GM21526 (cell line): Measurements from ENCODE around the gene MAPKAP1.

Experiments
- ATAC-seq: cut with Tn5 transposase; IDR thresholded peaks from one replicate; pipeline ENCODE4 v1.9.1; 2021; ENCODE audit warnings: moderate library complexity; ENCODE audit not compliant: unreplicated experiment, low FRiP score

The MAPKAP1 gene

DNA sequence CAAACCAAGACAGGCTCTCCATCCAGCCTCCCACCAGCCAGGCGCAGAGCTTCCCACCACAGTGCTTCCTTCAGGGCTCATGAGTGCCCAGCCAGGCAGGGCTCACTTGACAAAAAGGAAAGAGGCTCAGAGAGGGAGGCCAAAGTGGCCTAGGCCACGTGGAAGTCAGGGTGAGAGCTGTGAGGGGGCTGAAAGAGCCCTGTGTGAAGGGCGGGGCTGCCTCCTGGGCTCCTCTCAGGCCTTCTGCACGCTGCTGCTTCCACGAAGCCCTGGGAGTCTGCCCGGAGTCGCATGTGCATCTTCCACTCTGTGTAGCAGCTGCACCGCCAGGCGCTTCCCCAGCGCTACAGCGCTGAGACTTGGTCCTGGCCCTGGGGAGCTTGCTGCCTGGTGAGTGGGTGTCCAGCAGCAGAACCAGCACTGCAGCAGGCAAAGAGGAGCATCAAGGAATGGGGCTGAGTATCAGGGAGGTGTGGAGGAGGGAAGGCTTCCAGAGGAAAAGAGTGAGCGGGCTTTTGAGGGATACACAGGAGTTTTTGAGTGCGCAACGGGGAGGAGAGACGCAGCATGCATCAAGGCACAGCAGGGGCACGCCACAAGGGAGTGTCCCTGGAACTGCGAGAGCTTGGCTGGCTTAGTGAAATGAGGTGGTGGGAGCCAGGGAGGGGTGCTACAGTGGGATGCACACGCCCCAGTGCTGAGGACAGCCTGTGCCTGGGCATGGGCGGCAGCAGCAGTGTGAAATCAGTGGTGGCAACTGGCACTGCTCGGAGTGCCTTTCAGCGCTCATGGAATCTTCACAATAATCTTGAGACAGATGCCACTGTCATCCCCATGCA, 267.4 kb downstream of the MAPKAP1 start:
- no peak for ATAC-seq

DNA sequence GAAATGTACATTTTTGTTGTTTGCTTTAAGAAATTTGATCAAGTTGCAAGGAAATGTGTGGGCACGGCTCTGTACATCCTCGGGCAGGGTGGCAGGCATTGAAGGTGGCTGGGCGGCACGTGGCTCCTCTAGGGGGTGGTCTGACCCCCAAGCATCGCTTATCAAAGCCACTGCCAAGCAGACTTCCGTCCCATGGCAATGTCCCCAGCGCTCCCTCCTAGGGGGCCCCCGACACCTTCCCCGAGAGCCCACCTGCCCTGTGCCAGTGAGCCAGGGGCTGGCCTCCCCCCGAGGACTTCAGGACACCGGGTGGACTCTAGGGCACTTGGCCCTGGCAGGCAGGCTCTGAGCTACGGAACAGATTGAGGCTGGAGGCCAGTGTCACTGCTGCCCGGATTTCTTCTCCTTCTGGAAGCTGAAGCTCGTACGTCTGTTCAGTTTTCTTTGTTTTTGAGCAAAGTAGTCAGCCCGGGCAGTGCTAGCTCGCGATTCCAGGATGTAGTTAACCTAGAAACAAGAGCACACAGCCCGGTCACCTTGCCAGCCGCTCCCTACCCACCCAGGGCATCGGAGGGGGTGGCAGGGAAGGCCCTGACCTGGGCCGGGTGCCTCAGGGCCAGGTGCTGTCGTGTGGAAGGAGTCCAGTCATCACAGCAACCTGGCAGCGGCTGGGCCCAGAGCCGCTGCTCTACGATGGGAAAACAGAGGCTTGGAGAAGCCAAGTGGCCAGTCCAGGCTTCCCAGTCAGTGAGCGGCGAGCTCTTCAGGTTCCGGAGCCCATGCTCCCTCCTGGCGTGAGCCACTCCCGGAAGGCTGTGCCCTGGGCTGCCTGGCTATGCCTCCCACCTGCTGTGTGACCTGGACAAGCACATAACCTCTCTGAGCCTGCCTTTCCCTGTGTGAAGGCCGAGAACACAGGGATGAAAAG, 268.2 kb downstream of the MAPKAP1 start:
- no peak for ATAC-seq

DNA sequence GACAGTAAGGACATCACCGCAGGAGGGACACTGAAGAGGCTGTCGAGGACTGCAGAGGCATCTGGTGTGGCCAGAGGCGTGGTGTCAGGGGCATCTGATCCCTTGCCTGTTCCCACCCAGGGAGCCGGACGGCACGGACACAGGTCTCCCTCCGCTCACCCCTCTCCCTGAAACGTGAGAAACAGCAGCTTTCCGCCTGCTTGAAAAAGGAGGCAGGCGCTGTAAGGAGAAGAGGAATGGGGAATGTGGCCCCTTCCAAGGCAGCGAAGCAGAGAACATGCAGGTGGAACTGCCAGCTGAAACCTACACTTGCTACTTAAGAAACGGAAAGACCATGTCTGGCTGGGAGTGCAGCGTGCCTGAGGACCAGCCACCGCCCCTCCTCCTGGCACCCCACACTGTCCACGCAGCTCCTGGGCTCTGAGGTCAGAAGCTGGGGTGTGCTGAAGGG, 269.2 kb downstream of the MAPKAP1 start:
- no peak for ATAC-seq

GRCh38 chr9:125436613-125437443, 270.2 kb downstream of the MAPKAP1 start:
- no peak for ATAC-seq

DNA sequence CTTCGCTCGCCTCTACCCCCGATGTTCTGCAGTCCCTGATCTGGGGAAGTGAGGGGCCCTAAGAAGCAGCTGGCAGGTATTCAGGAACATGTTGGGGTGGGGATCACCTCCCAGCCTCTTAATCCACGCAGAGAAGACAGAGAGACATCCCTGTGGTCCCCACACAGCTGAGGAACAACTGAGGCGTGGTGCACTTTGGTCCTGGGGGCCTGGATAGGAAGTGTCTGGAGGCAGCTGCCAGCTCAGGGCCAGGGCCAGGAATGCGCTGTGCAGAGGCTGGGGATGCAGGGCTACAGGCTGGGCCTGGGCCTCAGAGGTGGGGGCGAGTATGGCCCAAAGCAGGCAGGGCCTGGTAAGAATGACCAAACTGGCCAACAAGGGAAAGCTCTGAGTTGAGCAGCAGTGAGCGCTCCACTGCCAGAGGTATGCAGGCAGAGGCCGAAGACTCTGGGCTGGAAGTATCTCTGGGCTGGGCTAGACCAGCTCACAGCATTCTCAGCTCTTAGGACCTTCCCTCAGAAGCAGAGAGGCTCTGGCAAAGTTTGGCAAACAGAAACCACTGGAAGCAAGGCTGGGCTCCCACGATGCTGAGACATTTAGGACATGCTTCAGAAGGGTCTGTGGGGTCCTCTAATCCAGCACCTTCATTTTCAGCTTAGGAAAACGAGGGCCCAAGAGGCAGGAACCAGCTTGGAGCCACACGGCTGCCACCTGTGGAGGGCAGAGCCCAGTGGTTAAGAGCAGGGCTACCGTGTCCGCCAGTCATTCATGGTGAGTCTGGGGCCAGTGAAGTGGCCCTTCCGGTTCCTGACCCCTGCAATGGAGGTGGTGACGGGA, 271.0 kb downstream of the MAPKAP1 start:
- ATAC-seq = no peak

DNA sequence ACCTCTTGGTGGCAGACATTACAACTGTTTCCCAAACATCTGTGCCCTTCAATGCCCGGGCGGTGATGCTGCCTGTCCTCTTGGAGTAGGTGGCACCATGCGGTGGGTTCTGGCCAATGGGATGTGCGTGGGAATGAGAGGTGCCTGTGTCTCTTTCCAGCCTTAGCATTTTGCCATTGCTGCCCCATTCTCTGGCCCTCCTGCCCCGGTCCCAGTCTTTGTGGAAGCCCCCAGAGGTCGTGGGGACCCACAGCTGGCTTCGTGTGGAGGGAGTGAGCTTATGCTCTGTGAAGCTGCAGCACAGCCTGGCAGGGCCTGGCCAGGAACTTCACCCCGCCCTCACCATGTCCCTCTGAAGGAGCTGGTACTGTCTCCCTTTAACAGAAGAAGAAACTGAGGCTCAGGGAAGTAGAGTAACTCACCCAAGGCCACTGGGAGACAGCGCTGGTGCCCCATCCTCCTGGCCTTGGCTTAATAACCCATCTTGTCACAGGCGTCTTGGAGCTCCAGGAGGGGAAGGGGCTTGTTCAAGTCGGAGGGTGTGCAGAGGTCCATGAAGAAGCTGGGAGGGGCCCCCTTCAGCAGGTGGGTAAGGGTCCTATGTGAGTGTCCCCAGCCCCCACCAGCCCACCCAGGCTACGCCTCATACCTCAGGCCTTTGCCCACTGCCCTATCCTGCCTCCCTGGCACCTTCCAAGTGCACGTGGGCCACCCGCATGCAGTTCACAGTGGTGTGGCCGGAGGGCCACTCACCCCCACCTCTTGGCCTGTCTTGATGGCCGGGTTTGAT, 271.8 kb downstream of the MAPKAP1 start:
- no peak for ATAC-seq

GRCh38 chr9:125433461-125434011, 273.5 kb downstream of the MAPKAP1 start:
- ATAC-seq = no peak

DNA sequence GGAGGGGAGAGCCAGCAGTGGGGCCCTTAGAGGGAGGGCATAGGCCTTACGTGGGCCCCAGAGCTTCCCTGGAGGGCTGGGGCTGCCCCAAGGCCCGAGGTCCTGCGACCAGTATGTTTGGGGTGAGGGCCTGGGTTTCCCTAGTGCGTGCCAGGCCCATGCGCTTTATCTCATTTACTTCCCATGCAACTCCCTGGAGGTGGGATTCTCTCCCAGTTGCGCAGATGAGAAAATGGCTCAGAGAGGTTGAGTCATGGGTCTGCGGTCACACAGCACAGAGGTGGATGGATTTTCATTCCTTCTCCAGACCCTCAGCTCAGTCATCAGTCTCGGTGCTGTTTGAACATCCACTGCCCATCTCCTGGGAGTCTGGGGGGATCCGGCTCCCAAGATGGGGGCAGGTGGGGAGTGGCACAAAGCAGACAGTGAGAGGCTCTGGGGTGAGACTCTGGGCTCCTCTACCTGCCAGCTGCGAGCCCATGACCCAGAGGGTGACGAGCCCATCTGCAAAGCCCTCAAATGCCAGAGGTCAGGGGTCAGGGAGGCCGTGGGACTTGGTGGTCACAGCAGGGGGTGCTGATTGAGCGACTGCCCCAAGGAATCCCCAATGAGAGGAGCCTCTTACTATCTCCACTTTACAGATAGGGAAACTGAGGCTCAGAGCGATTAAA, 274.2 kb downstream of the MAPKAP1 start:
- no peak for ATAC-seq

GRCh38 chr9:125431741-125432271, 275.2 kb downstream of the MAPKAP1 start:
- no peak for ATAC-seq

DNA sequence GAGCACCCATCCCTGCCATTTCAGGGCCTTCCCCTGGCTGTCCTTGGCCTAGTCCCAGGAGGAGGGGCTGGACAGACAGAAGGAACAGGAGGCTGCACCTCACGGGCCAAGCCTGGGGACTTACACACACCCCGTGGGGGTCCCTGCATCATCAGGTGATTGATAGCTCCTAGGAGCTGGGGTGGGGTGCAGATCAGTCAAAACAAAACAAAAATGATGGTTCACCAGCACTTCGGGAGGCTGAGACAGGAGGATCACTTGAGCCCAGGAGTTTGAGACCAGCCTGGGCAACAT, 276.0 kb downstream of the MAPKAP1 start:
- ATAC-seq = no peak

DNA sequence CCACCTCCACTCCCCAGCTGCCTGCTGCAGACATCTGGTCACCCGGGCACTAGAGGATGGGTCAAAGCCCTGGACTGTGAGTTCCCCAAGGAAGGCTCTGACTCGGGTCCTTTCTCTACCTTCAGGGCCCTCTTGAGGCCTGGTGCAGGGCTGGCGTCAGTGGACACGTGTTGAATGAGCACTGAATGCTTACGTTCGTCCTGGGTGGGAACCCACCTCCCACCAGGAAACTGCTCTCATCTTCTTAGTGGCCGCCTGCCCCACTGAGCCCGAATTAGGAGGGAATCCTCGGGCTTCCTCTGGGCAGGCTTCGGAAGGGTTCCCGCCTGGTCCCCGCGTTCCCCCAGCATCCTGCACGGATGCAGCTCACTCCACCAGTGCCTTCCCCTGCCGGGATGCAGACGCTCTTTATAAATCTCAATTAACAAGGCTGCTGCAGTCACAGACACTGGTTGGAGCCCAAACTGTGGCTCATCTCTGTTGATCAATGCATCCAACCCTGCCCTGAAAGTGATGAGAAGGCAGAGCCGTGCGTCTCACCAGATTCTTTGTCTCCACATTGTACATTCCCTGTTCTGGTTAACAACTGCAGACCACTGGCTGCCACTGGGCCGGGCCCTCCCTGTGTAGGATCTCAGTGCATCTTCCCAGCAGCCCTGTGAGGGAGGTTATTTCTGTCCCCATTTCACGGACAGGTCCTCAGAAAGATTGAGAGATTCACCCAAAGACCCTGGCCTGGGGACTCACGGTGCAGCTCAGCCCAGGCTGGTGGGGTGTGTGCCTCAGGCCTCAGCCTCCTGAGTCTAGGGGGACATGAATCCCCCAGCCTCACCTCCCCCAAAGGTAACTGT, 276.6 kb downstream of the MAPKAP1 start:
- no peak for ATAC-seq

DNA sequence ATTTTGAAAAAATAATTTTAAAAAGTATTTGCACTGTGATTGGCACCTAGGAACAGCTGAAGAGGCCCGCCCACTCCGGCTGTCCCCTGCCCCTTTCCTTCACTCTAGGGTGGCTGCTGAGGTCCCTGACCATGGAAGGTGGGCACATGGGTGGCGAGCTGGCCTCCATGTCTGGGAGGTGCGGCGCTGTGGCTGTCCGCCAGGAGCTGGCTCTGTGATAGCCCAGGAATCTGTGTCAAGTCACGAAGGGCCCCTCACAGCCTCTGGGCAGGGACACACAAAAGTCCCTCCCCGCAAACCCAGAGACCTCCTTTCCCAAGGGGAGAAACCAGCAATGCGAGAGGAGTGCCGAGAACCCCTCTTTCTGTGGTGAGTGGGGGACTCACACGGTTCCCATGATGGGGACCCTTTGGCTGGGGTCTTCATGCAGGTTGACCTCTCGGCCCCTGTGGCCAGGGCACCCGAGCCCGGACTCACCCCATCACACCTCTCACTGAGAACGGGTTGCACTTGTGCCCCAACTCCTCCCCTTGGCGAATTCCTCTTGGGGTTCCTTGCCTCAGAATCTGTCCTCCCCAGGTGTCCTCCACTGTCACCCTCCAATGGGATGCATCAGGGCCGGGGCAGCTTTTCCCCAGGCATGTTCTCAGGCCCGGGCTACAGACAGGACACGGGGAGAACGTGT, 277.4 kb downstream of the MAPKAP1 start:
- ATAC-seq = no peak

GRCh38 chr9:125428902-125429467, 278.0 kb downstream of the MAPKAP1 start:
- no peak for ATAC-seq

GRCh38 chr9:125428060-125428901, 278.7 kb downstream of the MAPKAP1 start:
- ATAC-seq = no peak

- ATAC-seq = no peak
Observed at GRCh38 chr9:125427556-125427955, 279.5 kb downstream of the MAPKAP1 start.
